Mesendoderm (in vitro differentiated cells): ENCODE results near the gene MRPS31.

Source experiments
- DNase-seq: peaks from one replicate; pipeline ENCODE4 v3.0.0; 2013
- H2AK5ac ChIP-seq: 2 replicates; pipeline ENCODE4 v1.6.1; 2013; ENCODE audit warnings: low read length, inconsistent platforms
- H2BK120ac ChIP-seq: 2 replicates; pipeline ENCODE4 v1.6.1; 2013; ENCODE audit warnings: low read depth, mild to moderate bottlenecking, low read length, moderate library complexity, mixed read lengths
- H2BK15ac ChIP-seq: replicated peaks from 2 replicates; pipeline ENCODE4 v1.6.1; 2013; ENCODE audit warnings: low read depth, mild to moderate bottlenecking, moderate library complexity
- H2BK5ac ChIP-seq: 2 replicates; pipeline ENCODE4 v1.6.1; 2013; ENCODE audit warnings: low read length, inconsistent platforms
- H3K18ac ChIP-seq: 2 replicates; pipeline ENCODE4 v1.6.1; 2013; ENCODE audit warnings: mild to moderate bottlenecking, low read length, mixed read lengths
- H3K23ac ChIP-seq: one replicate; pipeline ENCODE4 v1.6.1; 2013; ENCODE audit warnings: low read length
- H3K27ac ChIP-seq: 2 replicates; pipeline ENCODE4 v1.5.1; 2013; ENCODE audit warnings: low read depth, mild to moderate bottlenecking, inconsistent platforms, low read length, moderate library complexity
- H3K27me3 ChIP-seq: 2 replicates; pipeline ENCODE4 v1.6.1; 2013; ENCODE audit warnings: low read length, control low read depth, mild to moderate bottlenecking, inconsistent platforms; ENCODE audit not compliant: insufficient read depth, poor library complexity
- H3K36me3 ChIP-seq: 2 replicates; pipeline ENCODE4 v1.6.1; 2013; ENCODE audit warnings: low read length, inconsistent platforms; ENCODE audit not compliant: control insufficient read depth, insufficient read depth
- H3K4ac ChIP-seq: one replicate; pipeline ENCODE4 v1.6.1; 2013; ENCODE audit warnings: low read depth, mild to moderate bottlenecking, low read length, moderate library complexity
- H3K4me1 ChIP-seq: 2 replicates; pipeline ENCODE4 v1.6.1; 2013; ENCODE audit warnings: low read depth, low read length, inconsistent platforms; ENCODE audit not compliant: control insufficient read depth
- H3K4me2 ChIP-seq: 2 replicates; pipeline ENCODE4 v1.6.1; 2013; ENCODE audit warnings: low read length
- H3K4me3 ChIP-seq: 2 replicates; pipeline ENCODE4 v1.5.1; 2013; ENCODE audit warnings: mild to moderate bottlenecking, low read length
- H3K56ac ChIP-seq: one replicate; pipeline ENCODE4 v1.6.1; 2013; ENCODE audit warnings: low read length
- H3K79me1 ChIP-seq: 2 replicates; pipeline ENCODE4 v1.6.1; 2013; ENCODE audit warnings: low read length, inconsistent platforms
- H3K79me2 ChIP-seq: 2 replicates; pipeline ENCODE4 v1.6.1; 2013; ENCODE audit warnings: mild to moderate bottlenecking, low read length; ENCODE audit not compliant: control insufficient read depth, insufficient read depth
- H3K9ac ChIP-seq: 2 replicates; pipeline ENCODE4 v1.6.1; 2013; ENCODE audit warnings: low read length, inconsistent platforms
- H4K5ac ChIP-seq: one replicate; pipeline ENCODE4 v1.6.1; 2013; ENCODE audit warnings: low read length
- H4K8ac ChIP-seq: one replicate; pipeline ENCODE4 v1.6.1; 2013; ENCODE audit warnings: low read depth, mild to moderate bottlenecking, control low read depth, low read length, moderate library complexity
- WGBS: extraction: QIAGEN DNeasy Blood & Tissue Kit; methylation state at CpG from one replicate; pipeline ENCODE4 v1.1.7; 2013; ENCODE audit warnings: low lambda C conversion rate, missing lambda C conversion rate; ENCODE audit not compliant: insufficient coverage; ENCODE audit errors: extremely low coverage; 5-methylcytosine and 5-hydroxymethylcytosine counted together

Gene MRPS31

DNA sequence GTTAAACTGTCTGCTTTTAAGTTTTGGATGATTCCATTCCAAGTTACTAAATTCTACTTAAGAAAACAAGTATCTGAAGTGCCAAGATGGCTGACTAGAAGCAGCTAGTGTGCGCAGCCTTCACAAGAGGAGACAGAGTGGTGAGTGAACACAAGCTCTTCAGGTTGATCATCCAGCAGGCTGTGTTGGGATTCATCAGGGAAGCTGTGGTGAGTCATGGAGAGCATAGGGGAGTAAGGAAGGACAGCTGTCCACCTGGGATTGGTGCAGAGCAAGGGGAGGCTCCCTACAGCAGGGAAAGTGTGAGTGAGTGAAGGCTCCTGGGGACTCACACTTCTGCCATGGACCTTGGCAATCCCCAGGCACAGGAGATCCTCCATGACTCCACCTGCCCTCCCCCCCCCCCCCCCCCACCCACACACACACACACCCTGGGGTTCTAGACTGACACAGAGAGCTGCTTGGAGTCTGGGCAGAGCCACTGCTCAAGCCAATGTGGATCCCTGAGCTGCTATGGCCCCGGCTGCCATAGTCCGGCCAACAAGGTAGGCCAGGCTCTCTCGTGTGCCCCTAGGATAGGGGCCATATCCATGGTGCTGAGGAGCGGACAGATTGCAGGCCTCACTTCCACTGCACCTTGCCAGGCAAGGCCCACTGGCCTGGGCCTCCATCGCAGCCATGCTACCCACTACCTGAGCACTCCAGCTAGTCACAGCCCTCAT lies 41.9 kb upstream of the MRPS31 start:
- Histone ChIP-seq H3K79me1 (no peaks in the 10 kb centered on the region), H3K27ac (no peak overlapping the region), H3K9ac (no peak overlapping the region), H3K27me3 (no peaks in the 10 kb centered on the region), H3K4ac (no peak overlapping the region), H2BK5ac (no peak overlapping the region), H3K4me1 (no peaks in the 10 kb centered on the region), H3K23ac (no peak overlapping the region), H3K79me2 (no peaks in the 10 kb centered on the region), H3K36me3 (no peaks in the 10 kb centered on the region), H4K8ac (no peak overlapping the region), H2BK15ac (no peak overlapping the region), H3K4me3 (no peak overlapping the region), H3K56ac (no peak overlapping the region), H3K4me2 (no peak overlapping the region), H4K5ac (no peak overlapping the region), H3K18ac (no peak overlapping the region), H2AK5ac (no peak overlapping the region), H2BK120ac (no peak overlapping the region)
- DNase-seq, result no peak
- no CpG with 5 or more reads among the region's 6 CpGs for WGBS

DNA sequence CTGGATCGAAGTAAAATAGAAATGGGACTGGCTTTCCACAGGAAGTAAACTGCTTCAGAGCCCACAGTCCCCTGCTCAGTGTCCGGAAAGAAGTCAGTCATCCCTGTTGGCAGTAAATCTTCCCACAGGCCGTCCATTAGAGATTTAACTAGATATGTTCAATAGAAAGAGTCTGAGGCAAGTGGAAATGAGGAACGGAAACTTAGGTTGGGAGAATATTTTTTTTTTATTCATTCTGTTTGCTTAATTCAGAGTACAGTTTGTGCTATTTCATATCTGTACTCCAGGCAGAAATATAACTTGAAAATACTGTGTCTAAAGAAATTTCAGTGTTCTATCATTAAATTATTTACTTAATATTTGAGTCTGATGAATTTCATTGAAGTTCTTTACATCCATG lies 41.1 kb upstream of the MRPS31 start:
- Histone ChIP-seq H3K27ac (no peak overlapping the region), H3K79me1 (no peaks in the 10 kb centered on the region), H3K4me2 (no peak overlapping the region), H2BK15ac (no peak overlapping the region), H3K23ac (no peak overlapping the region), H3K36me3 (no peaks in the 10 kb centered on the region), H3K18ac (no peak overlapping the region), H3K4me3 (no peak overlapping the region), H2BK120ac (no peak overlapping the region), H3K56ac (no peak overlapping the region), H4K5ac (no peak overlapping the region), H3K4ac (no peak overlapping the region), H3K27me3 (no peaks in the 10 kb centered on the region), H2BK5ac (no peak overlapping the region), H3K79me2 (no peaks in the 10 kb centered on the region), H4K8ac (no peak overlapping the region), H3K4me1 (no peaks in the 10 kb centered on the region), H2AK5ac (no peak overlapping the region), H3K9ac (no peak overlapping the region)
- WGBS, result no CpG with 5 or more reads among the region's 4 CpGs
- DNase-seq, result no peak

DNA sequence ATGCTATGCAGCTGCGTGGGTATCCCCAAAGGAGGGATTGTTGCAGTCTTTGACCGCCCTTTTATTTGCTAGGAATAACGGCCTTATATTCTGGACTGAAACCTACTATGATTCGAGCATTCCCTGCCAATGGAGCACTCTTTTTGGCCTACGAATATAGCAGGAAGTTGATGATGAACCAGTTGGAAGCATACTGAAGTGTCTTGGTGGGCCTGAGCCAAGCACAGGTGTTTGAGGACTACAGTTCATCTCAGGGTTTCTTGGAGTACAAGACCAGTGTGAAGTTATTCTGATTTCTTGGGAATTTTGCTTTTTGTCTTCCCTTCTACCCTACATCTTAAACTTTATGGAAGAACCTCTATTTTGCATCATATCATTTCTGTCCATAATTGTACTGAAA lies 38.5 kb upstream of the MRPS31 start:
- no peak overlapping the region for H4K8ac ChIP-seq

DNA sequence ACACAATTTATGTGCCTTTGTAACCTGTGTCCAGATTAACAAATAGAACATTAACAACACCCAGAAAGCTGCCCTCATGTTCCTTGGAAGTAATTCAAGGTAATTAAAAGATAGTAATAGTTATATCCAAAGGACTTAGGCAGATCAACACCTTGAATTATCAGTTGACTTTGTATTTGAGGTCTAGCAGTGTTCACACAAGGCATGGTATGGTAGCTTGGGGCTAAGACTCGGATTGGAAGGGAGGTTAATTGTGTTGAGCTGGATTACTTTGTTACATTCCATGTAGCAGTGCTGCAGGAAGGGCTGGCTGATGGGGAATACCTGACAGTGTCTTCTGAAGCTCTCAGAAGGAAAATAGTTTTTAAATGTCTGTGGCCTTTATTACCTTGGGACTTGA lies 35.3 kb upstream of the MRPS31 start:
- no peak overlapping the region for H3K4me2 ChIP-seq
- no peak overlapping the region for H3K56ac ChIP-seq
- no peak overlapping the region for H4K8ac ChIP-seq
- no peaks in the 10 kb centered on the region for H3K79me2 ChIP-seq
- H2BK120ac ChIP-seq, result no peak overlapping the region
- no CpG with 5 or more reads among the region's 1 CpG for WGBS
- DNase-seq, result no peak
- H4K5ac ChIP-seq, result no peak overlapping the region
- H3K36me3 ChIP-seq, result peaks cover 6% of the 10 kb centered on the region
- no peak overlapping the region for H3K18ac ChIP-seq
- H2BK15ac ChIP-seq, result no peak overlapping the region
- no peak overlapping the region for H3K23ac ChIP-seq
- no peaks in the 10 kb centered on the region for H3K27me3 ChIP-seq
- H3K4ac ChIP-seq, result no peak overlapping the region
- no peak overlapping the region for H3K9ac ChIP-seq
- no peak overlapping the region for H2BK5ac ChIP-seq
- no peak overlapping the region for H3K27ac ChIP-seq
- H2AK5ac ChIP-seq, result no peak overlapping the region
- H3K4me3 ChIP-seq, result no peak overlapping the region
- H3K79me1 ChIP-seq, result no peaks in the 10 kb centered on the region
- H3K4me1 ChIP-seq, result no peaks in the 10 kb centered on the region

More for the DNA sequence above, 38.5 kb upstream of the MRPS31 start:
- no peak overlapping the region for H3K18ac ChIP-seq
- no peak overlapping the region for H3K27ac ChIP-seq
- no peak overlapping the region for H3K4me3 ChIP-seq
- no peak overlapping the region for H2BK5ac ChIP-seq
- no peak overlapping the region for H3K4ac ChIP-seq
- H2BK15ac ChIP-seq, result no peak overlapping the region
- DNase-seq, result no peak
- H2BK120ac ChIP-seq, result no peak overlapping the region
- H3K36me3 ChIP-seq, result no peaks in the 10 kb centered on the region
- H2AK5ac ChIP-seq, result no peak overlapping the region
- no peak overlapping the region for H4K5ac ChIP-seq
- no peak overlapping the region for H3K9ac ChIP-seq
- no peaks in the 10 kb centered on the region for H3K79me1 ChIP-seq
- no peak overlapping the region for H3K56ac ChIP-seq
- H3K79me2 ChIP-seq, result no peaks in the 10 kb centered on the region
- no peak overlapping the region for H3K4me2 ChIP-seq
- no peak overlapping the region for H3K23ac ChIP-seq
- no peaks in the 10 kb centered on the region for H3K4me1 ChIP-seq
- no CpG with 5 or more reads among the region's 5 CpGs for WGBS
- H3K27me3 ChIP-seq, result no peaks in the 10 kb centered on the region

DNA sequence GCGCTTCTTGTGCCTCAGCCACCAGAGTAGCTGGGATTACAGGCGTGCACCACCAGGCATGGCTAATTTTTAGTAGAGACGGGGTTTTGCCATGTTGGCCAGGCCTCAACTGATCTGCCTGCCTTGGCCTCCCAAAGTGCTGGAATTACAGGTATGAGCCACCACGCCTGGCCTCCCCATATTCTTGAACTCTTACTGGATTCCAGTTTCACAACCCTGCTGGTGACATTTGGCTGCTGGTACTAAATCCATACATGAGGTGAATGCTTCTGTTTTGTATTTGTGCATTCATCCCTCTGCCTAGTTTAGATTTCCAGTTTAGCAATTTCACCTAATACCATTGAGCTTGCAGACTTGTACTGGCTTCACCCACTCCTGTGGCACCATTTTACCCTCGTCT lies 32.3 kb upstream of the MRPS31 start:
- no peak overlapping the region for H3K4ac ChIP-seq
- no peak overlapping the region for H3K9ac ChIP-seq
- H3K36me3 ChIP-seq, result peaks cover 15% of the 10 kb centered on the region
- WGBS, result no CpG with 5 or more reads among the region's 5 CpGs
- no peaks in the 10 kb centered on the region for H3K79me2 ChIP-seq
- no peak overlapping the region for H4K5ac ChIP-seq
- no peaks in the 10 kb centered on the region for H3K4me1 ChIP-seq
- H3K27ac ChIP-seq, result no peak overlapping the region
- H3K4me2 ChIP-seq, result no peak overlapping the region
- H3K79me1 ChIP-seq, result no peaks in the 10 kb centered on the region
- H2BK15ac ChIP-seq, result no peak overlapping the region
- no peak overlapping the region for H3K4me3 ChIP-seq
- no peak overlapping the region for H4K8ac ChIP-seq
- no peak for DNase-seq
- H2BK120ac ChIP-seq, result no peak overlapping the region
- no peak overlapping the region for H3K23ac ChIP-seq
- no peak overlapping the region for H2AK5ac ChIP-seq
- H3K56ac ChIP-seq, result no peak overlapping the region
- H3K27me3 ChIP-seq, result no peaks in the 10 kb centered on the region
- H3K18ac ChIP-seq, result no peak overlapping the region
- no peak overlapping the region for H2BK5ac ChIP-seq
